Stimulated activated CD4-positive, alpha-beta T cell treated with anti-CD3 and anti-CD28 coated beads, TNF-alpha, amount 100 ng/mL, for 24 hours (primary cell): Measurements from ENCODE around the gene PAPPA2.

Experiments
- DNase-seq, 3 experiments: peaks; one replicate each; pipeline ENCODE4 v3.0.0-alpha.2; 2020; ENCODE audit warnings: low read depth in 3 of 3

The PAPPA2 gene

GRCh38 chr1:176494436-176494835 lies 31.5 kb downstream of the PAPPA2 start:
- no peak for DNase-seq

DNA sequence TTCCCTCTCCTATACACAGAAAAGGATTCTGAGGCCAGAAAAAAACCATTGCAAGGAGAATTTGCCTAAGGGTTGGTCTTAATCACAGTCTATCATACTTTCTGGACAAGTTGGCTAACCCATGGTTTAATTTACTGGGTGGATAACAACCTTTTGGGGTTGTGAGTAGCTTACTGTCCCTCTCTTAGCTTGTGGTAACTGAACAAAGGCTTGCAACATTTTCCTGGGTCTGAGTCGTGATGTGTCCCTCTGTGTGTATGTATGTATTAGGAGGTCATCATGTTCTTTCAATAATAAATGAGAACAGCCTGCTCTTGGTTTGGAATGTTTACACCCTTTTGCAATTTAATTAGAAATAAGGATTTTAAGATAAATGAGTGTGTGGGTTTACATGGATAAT lies 36.7 kb downstream of the PAPPA2 start:
- no peak for DNase-seq

DNA sequence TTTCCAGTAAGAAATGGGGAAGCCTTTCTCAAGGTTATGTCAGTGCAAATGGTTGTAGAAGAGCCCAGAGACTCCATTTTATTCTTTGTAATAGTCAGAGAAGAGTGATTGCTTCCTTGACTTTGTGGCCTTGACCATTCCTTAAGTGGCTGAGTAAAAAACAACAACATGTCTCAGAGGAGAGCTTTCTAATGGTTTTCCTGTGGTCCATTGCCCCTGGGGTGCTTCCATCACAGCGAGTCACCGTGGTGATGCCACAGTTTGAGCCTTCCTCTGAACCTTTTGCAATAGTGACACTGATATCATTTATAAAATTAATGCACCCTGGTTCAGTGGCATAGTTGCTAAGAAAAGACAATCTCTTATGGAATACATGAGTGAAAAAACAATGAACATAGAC lies 38.6 kb downstream of the PAPPA2 start:
- no peak for DNase-seq

GRCh38 chr1:176504848-176505553 lies 42.0 kb downstream of the PAPPA2 start:
- DNase-seq = no peak

GRCh38 chr1:176512966-176513365 lies 50.0 kb downstream of the PAPPA2 start:
- DNase-seq = no peak

GRCh38 chr1:176515310-176515709 lies 52.3 kb downstream of the PAPPA2 start:
- DNase-seq = no peak

DNA sequence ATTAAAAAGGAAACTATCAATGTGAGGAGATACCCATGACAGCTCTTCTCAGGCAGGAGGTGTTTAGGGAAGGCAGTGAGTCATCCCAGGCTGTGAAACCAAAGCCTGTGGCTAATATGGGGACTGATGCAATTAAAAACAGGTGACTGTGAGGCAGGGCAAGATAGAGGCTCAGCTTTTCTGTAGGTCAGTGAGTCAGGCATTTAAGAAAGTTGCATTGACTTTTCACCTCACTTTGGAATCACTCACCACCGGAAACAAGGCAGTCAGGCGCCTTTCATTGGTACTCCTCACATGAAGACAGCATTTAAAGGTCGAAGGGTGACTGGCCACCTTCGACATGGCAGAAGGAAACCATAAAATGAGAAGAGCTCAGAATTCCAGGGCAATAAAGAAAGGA lies 54.5 kb downstream of the PAPPA2 start:
- DNase-seq = no peak

DNA sequence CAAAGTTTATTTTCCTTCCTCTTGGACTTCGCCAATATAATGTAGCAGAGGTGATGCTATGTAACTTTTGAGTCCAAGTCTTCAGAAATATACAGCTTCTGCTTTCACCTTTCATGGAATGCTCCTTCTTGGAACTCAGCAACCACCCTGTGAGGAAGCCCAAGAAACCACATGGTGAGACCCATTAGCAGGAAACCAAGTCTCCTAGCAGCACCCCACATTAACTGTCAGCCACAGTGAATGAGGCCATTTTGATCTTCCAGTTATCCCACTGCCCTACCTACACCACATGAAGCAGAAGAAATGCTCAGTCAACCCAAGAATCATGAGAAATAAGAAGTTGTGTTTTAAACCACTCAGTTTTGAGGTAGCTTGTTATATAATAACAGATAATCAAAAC lies 58.2 kb downstream of the PAPPA2 start:
- no peak for DNase-seq

- DNase-seq = no peak
Measured at GRCh38 chr1:176522310-176522845, 59.4 kb downstream of the PAPPA2 start.

- no peak for DNase-seq
Measured at GRCh38 chr1:176529395-176530090, 66.6 kb downstream of the PAPPA2 start.

- no peak for DNase-seq
Measured at GRCh38 chr1:176531036-176531435, 68.1 kb downstream of the PAPPA2 start.

DNA sequence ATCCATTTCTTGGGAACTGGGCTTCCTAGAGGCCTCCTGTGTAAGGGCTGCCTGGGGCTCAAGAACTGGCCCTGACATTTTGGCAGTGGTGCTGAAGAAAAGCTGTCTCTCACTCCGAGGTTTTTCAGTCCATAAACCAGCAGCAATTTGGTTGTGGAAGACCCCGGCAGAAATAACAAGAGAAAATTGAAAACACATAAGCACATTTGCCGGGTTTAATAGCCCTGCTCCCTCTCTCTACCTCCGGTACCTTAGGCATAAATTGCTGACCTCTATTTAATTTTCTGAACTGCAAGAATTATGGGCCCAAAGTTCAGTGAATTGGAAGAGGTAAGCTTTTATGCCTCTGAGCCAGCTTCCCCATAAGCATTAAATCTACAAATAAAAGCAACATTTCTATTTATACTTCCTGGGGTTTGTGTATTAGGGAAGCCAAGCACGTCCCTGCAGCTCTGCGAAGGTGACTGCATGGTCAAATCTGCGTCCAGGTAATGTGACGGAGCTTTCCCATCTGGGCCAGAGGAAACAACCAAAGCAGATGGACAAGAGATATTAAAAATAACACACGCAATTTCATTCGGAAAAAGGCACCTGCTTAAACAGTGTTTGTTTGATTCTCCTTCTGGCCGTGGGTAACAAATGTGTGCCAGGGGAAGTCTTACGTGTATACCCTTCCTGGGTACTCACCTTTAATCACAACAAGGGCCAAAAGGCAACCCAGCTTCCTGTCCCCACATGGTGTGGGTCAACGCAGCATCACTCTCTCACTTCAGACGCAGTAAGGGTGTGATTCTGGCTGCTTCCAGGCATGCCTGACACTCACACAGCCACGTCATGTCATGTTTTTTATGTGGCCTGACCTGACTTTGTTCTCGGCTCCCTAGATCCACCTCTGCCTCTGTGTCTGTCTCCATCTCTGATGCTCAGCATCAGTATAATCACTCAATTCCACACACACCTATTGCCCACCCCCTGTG lies 69.2 kb downstream of the PAPPA2 start:
- no peak for DNase-seq

DNA sequence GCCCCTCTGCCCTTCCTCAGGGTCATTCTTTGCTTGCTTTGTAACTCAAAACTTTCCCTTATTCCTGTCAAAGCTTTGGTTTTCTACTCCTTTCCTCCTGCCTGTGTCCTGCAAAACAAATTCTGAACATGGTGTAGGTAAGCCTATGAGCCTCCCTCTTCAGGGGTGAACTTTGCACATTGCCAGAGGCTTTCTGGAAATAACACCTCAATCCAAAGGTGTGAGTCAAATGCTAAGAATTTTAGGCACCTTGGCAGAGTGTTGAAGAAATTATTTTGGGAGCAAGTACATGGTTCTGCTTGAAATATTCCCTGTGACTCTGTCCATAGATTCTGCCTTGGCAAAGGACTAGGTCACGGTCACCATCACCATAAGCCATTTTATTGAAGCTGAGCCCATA lies 70.0 kb downstream of the PAPPA2 start:
- DNase-seq = no peak

- no peak for DNase-seq
Measured at GRCh38 chr1:176536588-176536987, 73.6 kb downstream of the PAPPA2 start.

DNA sequence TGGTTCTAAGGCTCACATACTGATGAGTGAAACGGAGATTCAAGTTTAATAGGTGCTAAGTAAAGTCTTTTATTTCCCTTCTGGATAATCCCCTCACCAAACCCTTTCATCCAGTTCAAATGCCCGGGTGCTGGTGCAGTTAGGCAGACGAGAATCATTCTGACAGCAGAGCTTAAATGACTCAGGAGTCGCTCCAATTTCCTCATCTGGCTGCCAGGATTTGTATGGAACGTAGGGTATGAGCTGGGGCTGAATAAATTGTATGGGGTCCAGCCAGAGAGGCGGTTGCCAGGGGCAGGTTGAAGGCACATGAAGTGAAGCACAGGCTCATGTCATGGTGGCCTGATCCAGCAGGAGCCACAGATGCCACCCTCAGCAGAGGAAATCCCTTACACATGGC lies 76.0 kb downstream of the PAPPA2 start:
- no peak for DNase-seq

DNA sequence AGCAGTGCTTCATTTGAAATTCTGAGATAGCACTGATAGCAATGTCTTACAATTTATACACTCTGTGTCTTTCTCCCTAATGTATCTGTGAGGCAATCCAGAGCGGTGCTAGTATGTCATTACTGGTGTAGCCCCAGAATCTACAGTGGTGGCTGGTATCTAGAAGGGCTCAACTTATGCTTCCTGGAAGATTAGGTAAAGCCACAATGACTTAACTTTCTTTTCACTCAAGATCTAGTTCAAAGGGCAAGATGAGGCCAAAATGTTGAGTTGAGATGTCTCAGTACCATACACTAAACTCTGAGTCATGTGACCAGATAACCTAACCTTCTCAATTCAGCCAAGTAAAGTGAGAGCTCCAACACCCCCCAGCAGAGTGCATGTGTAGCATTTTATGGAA lies 77.5 kb downstream of the PAPPA2 start:
- no peak for DNase-seq

DNA sequence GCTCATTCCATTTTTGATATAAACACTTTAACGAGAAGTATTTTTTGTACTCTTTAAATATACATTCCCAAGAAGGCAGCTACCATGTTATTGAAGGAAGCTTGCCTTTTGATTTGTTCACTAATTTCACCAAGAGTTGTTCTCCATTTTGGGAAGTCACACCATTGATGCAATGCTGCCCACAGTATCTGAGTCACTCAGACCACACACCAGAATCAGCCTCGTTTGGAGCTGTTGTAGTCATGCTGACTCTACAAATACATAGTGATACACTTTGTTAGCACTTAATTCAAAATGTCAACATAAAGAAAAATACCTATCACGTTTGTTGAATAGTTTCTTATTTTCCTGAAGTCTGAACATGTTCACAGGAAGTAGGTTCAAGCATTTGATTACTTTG lies 78.7 kb downstream of the PAPPA2 start:
- DNase-seq = no peak

DNA sequence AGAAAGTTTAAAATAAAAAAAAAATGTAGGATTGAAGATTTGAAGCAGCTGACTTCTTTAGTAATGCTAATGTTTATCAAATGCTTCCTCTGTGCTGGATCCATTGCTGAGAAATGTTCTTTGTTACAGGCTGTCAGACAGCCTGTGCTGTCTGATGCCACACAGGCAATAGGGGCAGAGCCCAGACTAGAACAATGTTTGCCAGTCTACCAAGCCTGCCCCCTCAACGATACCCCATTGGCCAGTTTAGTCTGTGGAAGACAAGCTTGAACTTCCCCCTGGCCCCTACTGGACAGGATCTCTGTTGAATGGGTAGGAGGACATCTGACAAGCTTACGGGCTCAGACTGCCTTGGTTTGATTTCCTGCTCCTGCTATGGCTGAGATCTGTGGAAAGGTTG lies 79.4 kb downstream of the PAPPA2 start:
- DNase-seq = no peak

GRCh38 chr1:176543360-176544129 lies 80.6 kb downstream of the PAPPA2 start:
- DNase-seq = no peak

DNA sequence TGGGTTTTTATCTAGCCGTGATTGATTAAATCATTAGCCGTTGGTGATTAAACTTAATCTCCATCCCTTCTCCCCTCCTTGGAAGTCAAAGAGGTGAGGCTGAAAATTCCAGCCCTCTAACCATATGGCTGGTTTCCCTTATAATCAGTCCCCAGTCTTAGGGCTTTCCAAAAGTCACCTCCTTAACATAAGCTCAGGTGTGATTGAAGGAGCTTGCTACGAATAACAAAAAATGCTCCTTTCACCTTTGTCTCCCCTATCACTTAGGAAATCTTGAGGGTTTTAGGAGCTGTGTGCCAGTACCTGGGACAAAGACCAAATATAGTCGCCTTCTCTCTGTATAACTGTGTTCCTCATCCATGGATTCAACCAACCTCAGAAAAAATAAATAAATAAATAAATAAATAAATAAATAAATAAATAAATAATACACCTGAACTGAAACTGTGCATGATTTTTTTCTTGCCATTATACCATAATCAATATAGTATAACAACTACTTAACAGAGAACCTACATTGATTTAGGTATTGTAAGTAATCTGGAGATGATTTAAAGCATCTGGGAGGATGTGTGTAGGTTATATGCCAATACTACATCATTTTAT lies 82.2 kb downstream of the PAPPA2 start:
- no peak for DNase-seq

DNA sequence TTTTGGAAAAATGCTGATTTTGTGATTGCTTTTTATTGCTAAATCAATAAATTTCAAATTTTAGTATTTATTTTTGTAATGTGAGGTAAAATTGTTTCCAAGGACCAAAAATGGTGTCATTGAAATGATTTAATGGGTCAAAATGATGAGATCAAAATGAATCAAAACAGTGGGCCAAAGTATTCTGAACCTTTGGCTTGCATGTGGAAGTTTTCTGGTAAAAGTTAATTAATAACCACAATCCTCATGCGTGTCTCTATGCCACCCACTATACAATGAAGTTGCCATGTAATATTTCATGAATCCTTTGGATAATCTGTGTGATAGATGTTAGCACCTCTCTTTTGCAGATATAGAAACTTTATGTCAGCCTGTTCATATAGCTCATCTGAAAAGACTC lies 83.8 kb downstream of the PAPPA2 start:
- DNase-seq = no peak
